Brain microvascular endothelial cell (primary cell): ENCODE results near the gene MSI2.
"Not testable (repeated sequence)": the region's sequence is repeated elsewhere in the genome, so short reads cannot be mapped to it uniquely, and the experiment has no call there.

ENCODE experiments used
- DNase-seq: peaks from one replicate; pipeline ENCODE4 v3.0.0-alpha.2; 2020
- H3K27ac ChIP-seq: fragments of 250-450 bp; sonication (Bioruptor Pico); 2 replicates; pipeline ENCODE4 v1.5.1; 2020; ENCODE audit warnings: mild to moderate bottlenecking, moderate library complexity
- H3K27me3 ChIP-seq: fragments of 250-450 bp; sonication (Bioruptor Pico); replicated peaks from 2 replicates; pipeline ENCODE4 v1.5.1; 2020; ENCODE audit warnings: mild to moderate bottlenecking
- H3K36me3 ChIP-seq: fragments of 250-450 bp; sonication (Bioruptor Pico); replicated peaks from 2 replicates; pipeline ENCODE4 v1.5.1; 2020; ENCODE audit warnings: mild to moderate bottlenecking
- H3K4me3 ChIP-seq: 2 replicates; pipeline ENCODE4 v1.5.1; 2011; ENCODE audit warnings: low read depth, mild to moderate bottlenecking, control low read depth, low read length, moderate library complexity
- in situ Hi-C: cut with HindIII; loops from 2 replicates; pipeline ENCODE4 v1.10.0; 2017; ENCODE audit warnings: low sequenced_read_pairs, low pct_ligation_motif_present
- TF ChIP-seq, protein P1 (sequence below): IDR thresholded peaks from 2 replicates; pipeline ENCODE4 v1.5.1; 2011; ENCODE audit warnings: low read depth, mild to moderate bottlenecking, moderate library complexity, low read length, control low read depth, inconsistent platforms; ENCODE audit errors: missing control alignments

MSI2 gene

DNA sequence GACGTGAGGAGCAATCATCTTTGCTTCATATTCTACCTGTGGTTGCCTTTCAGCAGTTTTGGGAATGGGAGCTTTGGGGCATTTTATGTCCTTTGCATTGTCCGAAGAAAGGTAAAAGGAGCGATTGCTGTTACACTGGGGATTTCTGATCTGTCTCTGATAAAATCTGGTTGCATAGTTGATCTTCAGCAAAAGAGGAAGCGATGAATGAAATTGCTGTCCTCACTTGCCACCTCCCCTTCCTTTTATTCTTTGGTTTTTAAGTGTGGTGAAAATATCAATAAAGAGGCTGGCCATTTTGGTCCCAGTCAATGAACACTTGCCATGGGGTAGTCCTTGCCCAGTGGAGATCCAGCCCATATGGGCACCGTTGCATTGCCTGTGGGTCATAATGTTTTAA lies 236.8 kb downstream of the MSI2 start:
- in situ Hi-C loops, result no loop called here
- TF ChIP-seq, protein P1, sequence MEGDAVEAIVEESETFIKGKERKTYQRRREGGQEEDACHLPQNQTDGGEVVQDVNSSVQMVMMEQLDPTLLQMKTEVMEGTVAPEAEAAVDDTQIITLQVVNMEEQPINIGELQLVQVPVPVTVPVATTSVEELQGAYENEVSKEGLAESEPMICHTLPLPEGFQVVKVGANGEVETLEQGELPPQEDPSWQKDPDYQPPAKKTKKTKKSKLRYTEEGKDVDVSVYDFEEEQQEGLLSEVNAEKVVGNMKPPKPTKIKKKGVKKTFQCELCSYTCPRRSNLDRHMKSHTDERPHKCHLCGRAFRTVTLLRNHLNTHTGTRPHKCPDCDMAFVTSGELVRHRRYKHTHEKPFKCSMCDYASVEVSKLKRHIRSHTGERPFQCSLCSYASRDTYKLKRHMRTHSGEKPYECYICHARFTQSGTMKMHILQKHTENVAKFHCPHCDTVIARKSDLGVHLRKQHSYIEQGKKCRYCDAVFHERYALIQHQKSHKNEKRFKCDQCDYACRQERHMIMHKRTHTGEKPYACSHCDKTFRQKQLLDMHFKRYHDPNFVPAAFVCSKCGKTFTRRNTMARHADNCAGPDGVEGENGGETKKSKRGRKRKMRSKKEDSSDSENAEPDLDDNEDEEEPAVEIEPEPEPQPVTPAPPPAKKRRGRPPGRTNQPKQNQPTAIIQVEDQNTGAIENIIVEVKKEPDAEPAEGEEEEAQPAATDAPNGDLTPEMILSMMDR, result no peak
- Histone ChIP-seq H3K27me3 (no peaks in the 10 kb centered on the region), H3K27ac (no peak overlapping the region), H3K4me3 (no peak overlapping the region), H3K36me3 (no peaks in the 10 kb centered on the region)
- DNase-seq, result no peak

- TF ChIP-seq, protein P1, result no peak
Observed at GRCh38 chr17:57493625-57494024, 237.3 kb downstream of the MSI2 start.

DNA sequence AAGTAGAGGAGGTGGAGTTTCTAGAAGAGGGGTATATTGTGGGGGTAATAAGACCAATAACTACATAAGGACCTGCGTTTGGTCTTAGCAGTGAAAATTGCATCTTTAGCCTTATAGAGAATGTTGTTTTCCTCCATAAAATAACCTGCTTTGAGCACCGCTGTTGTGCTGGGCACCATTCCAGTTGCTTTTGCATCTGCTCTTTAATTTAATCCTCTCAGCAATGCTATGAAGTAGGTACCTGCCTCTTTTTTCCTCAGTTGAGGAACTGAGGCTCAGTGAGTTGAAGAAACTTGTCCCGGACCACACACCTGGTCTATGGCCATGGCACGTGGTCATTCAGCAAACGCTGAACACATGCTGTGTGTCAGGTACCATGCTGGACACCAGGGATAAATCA lies 238.1 kb downstream of the MSI2 start:
- Histone ChIP-seq H3K4me3 (no peak overlapping the region), H3K36me3 (no peaks in the 10 kb centered on the region), H3K27ac (no peak overlapping the region), H3K27me3 (no peaks in the 10 kb centered on the region)
- no peak for DNase-seq
- TF ChIP-seq, protein P1, result no peak
- in situ Hi-C loops, result no loop called here

More at GRCh38 chr17:57493625-57494024, 237.3 kb downstream of the MSI2 start:
- Histone ChIP-seq H3K36me3 (no peaks in the 10 kb centered on the region), H3K27ac (no peak overlapping the region), H3K27me3 (no peaks in the 10 kb centered on the region), H3K4me3 (no peak overlapping the region)
- in situ Hi-C loops, result no loop called here
- no peak for DNase-seq

DNA sequence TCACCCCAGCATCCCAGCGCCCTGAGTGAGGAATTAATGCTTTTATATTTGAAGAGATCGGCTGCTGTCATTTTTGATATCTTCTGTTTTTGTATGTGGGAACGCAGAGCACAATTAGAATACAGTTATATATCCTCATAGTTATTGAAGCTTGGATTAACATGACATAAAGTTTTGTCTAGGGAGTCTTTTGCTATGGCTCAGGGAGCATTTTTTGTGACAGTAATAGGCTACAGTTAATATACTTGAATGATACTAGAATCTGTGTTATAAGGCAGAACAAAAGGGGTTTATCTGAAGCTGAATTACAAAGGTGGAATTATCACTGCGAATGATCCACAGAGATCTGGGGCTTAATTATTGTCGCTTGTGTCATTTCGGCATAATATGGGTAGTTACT lies 239.4 kb downstream of the MSI2 start:
- TF ChIP-seq, protein P1, result no peak
- DNase-seq, result no peak
- no peaks in the 10 kb centered on the region for H3K27me3 ChIP-seq
- in situ Hi-C loops, result no loop called here
- no peaks in the 10 kb centered on the region for H3K36me3 ChIP-seq
- no peak overlapping the region for H3K4me3 ChIP-seq
- H3K27ac ChIP-seq, result no peak overlapping the region

DNA sequence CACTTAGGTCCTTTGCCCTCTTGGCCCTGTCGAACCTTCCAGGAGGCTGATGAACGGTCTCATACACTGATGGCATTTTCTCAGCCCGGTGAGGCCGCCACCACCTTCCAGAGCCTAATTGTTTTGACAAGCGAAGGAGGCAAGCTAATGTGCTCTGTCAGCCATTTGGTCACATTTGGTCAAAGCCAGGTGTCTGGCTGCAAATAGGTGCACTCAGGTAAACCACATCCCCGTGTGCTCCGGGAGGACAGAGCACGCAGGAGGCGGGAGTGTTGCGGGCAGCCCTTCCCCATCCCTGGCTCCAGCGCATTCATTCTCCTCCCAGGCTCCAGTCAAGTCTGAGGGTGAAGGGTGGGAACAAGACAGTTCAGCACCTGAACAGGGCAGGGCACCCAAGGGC lies 240.1 kb downstream of the MSI2 start:
- Histone ChIP-seq H3K36me3 (no peaks in the 10 kb centered on the region), H3K27ac (no peak overlapping the region), H3K4me3 (no peak overlapping the region), H3K27me3 (no peaks in the 10 kb centered on the region)
- no peak for DNase-seq
- in situ Hi-C loops, result no loop called here
- TF ChIP-seq, protein P1, result no peak

DNA sequence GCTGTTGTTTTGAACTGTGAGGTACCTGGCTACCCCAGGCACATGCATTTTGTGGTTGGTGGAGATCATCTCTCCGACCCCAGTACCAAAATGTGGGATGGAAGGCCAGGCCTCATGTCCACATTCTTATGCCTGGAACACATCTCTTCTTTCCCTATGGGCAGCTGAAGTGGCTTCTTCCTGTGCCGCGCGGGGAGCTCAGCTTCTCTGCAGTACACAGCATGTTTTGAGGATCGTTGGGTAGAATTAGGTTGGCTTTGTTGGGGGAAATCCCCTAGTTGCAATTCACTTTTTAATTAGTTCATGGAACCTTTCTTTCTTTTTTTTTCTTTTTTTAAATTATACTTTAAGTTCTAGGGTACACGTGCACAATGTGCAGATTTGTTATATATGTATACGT lies 242.1 kb downstream of the MSI2 start:
- TF ChIP-seq, protein P1, result no peak
- DNase-seq, result no peak
- no peak overlapping the region for H3K4me3 ChIP-seq
- no peak overlapping the region for H3K27ac ChIP-seq
- H3K27me3 ChIP-seq, result no peaks in the 10 kb centered on the region
- in situ Hi-C loops, result no loop called here
- H3K36me3 ChIP-seq, result no peaks in the 10 kb centered on the region

DNA sequence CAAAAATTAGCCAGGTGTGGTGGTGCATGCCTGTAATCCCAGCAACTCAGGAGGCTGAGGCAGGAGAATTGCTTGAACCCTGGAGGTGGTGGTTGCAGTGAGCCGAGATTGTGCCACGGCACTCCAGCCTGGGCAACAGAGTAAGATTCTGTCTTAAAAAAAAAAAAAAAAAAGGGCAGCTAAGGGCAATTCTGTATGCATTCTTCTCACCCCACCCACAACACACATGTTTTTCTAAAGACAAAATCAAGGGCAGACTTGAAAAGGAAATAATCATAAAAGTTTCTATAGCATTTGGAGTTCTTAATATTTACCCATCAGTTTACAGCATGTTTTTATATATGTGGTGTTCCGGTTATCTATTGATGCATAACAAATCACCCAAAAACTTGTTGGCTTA lies 242.9 kb downstream of the MSI2 start:
- H3K27ac ChIP-seq, H3K27me3 ChIP-seq, in situ Hi-C loops, H3K4me3 ChIP-seq, DNase-seq, H3K36me3 ChIP-seq: not testable (repeated sequence)
